ENCODE data around the gene CAV2.

CAV2 gene

DNA sequence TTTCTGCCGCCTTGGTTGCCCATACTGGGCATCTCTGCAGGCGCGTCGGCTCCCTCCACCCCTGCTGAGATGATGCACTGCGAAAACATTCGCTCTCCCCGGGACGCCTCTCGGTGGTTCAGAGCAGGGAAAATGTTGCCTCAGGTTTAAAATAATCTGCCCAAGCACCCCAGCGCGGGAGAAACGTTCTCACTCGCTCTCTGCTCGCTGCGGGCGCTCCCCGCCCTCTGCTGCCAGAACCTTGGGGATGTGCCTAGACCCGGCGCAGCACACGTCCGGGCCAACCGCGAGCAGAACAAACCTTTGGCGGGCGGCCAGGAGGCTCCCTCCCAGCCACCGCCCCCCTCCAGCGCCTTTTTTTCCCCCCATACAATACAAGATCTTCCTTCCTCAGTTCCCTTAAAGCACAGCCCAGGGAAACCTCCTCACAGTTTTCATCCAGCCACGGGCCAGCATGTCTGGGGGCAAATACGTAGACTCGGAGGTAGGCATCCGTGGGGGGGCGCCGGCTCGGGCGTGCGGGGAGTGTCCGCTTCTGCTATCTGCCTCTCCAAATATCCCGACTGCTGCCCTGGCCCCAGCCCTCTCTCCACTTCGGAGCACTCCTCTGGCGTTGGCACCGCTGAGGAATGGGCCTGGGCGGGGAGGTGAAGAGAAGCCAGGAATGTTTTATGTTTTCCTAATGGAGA is 25.2 kb downstream of the CAV2 start, which contains the start of gene CAV1:
TSS of gene CAV1 (plus strand) at position 428 of the 689 bp plus-strand sequence. CDS start at position 455, 27 bp downstream.
- no peak for DNase-seq (ENCODE audit: low read depth)

DNA sequence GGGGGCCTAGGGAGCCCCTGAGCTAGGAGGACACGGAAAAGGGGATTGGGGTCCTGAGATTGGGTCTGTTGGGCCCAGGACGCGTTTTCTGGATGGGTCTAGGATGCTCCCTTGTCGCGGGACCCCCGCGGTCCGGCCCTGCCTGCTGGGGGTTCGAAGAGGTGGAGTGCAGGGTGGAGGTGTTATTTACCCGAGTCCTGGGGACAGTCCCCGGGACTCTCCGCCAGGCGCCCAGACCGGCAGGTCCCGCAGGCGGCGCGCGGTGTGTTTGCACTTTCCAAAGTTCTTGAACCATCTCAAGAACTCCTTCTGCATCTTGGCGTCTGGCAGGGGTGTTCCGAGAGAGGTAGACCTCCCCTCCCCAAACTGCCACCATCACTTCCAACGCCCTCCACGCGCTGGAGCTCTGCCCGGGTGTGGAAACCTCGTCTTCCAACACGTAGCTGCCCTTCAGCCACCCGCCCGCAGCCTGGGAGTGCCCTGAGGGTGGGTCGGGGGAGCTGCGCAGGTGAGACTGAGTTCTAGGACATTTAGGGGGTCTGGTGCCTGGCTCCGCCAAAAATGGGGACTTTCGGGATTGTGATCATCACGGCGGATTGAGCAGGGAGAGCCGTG is 25.9 kb downstream of the CAV2 start:
- no peak for DNase-seq (ENCODE audit: low read depth)

DNA sequence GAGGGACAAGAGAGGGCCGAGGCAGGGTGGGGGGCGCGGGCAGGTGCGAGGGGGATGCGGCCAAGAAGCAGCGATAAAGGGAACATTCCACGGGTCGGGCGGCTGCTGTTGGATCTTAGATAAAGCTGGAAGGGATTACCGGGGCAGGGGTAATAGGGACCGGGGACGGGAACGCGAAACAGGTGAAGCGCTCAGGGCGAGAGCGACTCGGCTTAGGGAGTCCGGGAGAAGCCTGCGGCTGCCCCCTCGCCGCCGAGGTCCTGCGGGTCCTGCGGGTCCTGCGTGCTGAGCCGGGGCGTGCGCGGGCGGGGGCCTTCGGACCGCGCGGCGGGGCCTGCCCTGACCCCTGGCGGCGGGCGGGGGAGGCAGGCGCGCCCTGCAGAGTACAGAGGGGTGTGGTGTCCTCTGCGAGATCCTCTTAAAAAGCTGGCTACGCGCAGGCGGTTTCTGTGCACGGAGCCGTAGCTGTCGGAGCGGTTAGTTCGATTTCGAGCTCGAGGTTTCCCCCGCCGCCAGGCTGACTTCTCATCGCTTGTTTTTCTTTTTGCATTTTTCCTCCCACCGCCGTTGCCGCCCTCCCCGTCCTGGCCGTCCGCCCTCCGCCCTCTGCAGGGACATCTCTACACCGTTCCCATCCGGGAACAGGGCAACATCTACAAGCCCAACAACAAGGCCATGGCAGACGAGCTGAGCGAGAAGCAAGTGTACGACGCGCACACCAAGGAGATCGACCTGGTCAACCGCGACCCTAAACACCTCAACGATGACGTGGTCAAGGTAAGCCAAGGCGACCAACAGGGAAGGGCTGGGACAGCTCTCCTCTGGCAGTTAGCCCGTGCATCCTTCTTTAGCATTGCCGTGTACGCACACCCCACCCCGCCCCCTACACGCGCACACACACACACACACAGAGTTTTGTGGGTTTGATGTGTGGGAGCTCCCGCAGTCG is 26.6 kb downstream of the CAV2 start:
- DNase-seq (ENCODE audit: low read depth): peak; percentile 44

DNA sequence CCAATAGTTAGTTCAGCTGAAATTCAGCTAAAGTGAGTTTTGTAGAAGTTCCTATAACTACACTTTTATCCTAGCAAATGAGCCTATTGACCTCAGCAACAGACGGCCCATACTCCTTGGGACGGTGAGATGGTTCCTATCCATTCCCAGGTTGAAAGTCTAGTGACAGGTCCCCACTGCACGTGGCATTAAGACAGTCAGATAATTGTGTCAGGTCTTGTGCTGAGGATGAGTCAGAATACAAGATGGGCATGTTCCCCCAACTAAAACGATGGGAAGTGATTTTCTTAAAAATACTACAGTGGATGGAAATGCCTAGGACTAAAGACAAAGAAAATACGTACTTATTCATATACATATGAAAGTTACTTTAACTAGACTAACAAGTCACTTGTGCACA is 27.4 kb downstream of the CAV2 start:
- no peak for DNase-seq (ENCODE audit: low read depth)

DNA sequence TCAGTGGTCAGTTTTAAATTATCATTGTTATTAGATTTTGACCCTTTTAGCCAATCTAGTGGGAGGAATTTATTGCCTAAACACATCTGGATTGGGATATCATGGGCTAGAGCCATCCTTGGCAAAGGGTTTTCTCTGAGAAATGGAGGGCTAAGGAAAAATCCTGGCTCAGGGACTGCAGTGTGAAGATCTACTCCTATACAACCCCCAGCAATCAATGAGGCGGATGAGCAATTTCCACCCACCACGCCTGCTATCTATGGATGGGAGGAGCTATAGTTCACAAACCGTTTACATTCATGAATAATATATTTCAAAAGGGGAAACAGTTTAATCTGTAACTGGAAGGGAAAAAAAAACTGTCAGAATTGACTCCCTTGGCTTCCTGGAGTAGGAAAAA is 28.0 kb downstream of the CAV2 start:
- no peak for DNase-seq (ENCODE audit: low read depth)

DNA sequence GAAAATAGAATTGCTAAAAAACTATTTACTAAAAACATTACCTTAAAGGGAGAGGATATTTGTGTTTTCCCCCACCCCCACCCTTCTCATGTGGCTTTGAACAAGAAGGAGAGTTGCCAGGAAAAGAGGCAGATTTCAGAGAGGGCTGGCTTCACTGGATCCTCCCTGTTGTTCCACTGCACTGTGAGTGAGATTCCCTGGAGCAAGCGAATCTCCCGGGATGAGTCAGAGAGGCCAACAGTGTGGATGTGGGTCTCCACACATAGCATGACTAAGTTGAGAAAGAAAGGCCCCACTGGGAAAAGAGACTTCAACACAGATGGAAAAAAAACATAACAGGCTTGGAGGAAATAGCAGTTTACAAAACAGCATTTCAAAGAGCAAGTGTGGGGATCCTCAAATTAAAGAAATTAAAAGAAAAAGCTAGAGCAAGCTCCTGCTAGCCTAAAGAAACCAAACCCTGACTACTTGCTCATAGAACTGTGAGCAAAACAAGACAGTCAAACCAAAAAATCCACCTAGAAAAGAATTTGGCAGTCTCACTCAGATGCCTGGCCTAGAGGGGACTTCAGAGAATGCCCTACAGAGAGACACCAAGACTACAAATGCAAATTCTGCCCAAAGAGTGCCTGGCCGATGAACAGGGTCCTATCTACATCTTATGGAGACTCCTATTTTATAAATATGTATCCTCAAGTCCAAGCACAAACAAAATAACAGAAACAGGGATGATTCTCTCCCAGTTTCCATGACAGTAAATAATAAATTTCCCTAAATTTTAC is 28.7 kb downstream of the CAV2 start:
- no peak for DNase-seq (ENCODE audit: low read depth)

DNA sequence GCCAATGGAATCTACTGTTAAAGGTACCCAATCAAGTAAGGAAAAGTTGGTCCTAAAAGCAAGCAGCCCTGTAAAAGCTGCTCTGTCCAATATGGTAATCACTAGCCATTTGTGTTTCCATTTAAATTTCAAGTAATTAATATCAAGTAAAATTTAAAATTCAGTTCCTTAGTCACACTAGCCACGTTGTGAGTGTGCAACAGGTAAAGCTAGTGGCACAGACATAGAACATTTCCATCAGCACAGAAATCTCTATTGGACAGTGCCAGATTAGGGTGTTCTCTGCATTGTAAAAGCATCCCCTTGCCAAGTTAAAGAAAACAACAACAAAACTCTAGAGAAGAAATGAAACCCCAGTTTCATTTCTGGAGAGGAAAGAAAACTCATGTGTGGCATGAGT is 29.7 kb downstream of the CAV2 start:
- DNase-seq (ENCODE audit: low read depth): no peak

DNA sequence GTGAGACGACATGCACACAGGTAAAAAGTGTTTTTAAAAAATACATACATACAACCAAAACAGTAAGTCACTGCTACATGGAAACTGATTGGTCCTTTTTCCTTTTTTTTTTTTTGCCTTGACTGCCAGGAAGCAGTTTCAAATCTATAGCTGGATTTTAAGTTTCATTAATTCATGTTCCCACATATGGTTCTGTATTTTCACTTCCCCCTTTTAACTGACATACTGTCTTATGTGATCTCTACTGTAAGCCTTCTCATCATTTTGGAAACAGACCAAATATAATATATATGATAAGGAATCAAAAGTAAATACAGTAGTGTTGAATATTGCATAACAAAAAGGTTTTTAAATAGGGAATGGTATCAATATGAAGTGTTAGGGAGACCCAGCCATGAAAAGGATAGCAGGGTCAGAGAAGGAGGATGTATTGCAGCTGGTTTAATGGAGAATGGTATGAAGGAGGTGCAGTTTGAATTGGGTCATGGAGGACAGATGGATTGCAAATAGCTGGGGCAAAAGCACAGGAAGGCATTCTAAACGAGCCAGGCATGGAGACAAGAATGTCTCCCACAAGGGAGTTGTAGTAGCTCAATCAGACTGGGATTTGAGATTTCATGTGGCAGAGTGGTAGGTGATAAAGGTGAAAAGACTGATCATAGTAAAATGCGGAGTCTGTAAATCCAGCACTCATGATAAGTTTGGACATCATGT is 30.7 kb downstream of the CAV2 start:
- no peak for DNase-seq (ENCODE audit: low read depth)

DNA sequence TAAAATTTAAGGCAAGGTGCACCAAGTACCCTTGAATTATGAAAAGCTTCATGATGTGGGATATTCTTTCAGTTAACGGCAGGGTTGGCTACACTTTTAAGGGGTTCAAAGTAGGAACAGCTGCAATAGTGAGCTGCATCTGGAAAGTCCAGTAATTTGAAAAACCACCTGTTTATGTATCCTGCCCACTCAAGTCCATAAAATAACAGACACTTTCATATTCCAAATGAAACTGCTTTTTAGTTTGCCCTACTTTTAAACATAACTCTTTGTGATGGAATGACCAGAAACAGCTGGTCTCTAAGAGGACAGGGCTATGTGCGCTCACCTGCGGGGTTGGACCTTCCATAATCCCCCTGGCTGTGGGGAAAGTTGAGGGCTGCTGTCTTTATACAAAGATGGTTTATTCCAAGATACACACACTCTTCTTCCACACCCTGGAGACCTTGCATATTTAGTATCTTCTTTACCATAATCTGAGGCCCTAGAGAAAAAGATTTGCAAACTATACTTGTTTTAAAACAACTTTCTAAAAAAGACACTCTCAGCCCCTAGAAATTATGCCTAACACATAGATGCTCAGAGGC is 32.7 kb downstream of the CAV2 start:
- DNase-seq (ENCODE audit: low read depth): no peak

DNA sequence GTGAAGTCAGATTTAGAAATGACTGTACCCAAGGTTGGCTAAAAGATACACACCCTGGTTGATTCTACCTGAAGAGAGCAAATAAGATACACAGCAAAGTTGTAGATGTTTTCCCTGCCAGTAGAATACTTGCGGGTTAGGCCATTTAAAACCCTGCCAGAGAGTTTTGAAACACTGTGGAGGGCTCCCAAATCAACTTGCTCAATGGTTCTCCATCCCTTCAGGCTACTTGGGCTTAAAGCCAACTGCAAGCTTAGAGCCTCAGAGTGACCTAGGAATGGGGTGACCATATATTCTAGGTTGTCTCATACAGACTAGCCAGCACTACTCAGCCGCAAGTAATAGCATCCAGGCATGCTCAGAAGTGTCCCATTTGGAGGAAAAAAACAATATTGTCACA is 35.3 kb downstream of the CAV2 start:
- no peak for DNase-seq (ENCODE audit: low read depth)

DNA sequence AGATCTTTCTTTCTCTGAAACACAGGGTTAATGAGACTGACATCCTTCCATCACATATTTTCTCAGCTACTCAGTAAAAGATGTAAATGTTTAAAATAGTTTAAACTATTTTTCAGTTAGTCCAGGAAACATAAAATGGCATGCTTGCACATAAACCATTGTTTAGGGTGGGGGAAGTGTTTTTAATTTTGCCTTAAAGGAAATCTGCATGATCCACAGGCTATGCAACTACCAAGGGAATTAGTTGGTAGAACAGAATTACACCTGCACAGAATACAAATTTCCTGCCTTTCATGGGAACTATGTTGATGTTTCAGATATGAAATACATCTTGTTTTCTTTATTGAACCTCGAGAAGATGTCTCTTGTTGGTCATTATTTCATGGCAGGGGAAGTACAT is 35.9 kb downstream of the CAV2 start:
- no peak for DNase-seq (ENCODE audit: low read depth)

DNA sequence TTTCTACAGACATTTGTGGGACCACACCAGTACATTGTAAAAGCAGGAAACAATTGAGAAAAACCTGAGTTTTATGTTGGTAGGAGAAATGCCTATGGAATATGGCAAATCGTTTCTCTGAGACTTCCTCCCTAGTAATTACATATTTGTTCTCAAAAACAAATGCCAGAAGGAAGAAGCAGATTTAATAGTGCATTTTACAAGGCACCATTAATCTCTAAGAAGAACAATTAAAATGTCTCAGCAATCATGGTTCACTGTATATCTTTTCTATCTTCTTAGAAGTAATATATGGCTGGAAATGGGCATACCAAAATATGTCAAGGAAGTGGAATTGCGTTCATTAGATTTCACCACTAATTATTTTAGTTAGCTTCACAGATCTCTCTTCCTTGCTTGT is 38.6 kb downstream of the CAV2 start:
- DNase-seq (ENCODE audit: low read depth): no peak

DNA sequence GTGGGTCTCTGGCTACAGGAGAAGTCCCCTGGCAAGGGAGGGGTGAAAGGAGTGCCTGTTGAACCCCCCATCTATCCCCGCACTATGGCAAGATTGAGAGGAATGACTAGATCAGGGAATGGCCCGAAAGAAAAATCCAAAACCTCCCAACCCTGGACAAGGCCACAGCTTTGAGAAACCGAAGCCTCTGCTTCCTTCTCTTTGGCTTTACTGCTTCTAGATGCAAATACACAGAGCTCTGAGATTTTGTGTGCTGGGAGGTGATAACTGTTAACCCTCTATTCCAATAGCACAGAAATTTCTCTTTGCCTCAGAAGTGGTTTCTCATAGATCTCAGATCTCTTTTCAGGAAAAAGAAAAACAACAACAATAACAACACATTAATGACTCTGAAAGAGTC is 40.3 kb downstream of the CAV2 start:
- DNase-seq (ENCODE audit: low read depth): no peak

DNA sequence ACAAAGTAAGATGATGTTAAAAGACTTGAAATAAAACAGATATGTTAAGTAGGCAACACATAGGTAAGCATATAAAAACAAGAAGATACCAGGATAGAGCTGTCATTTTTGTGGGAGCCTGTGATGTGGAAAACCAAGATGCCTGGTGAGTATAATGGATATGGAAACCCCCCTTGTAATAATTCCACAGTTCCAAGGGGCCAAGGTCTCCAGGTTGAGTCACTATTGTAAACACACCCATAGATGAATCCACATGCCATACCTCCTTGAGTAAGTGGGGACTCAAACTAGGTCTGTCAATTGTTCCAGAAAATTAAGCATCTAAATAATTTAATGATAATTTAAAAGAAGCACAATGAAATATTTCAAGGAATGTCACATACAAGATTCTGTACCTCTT is 41.2 kb downstream of the CAV2 start:
- no peak for DNase-seq (ENCODE audit: low read depth)

DNA sequence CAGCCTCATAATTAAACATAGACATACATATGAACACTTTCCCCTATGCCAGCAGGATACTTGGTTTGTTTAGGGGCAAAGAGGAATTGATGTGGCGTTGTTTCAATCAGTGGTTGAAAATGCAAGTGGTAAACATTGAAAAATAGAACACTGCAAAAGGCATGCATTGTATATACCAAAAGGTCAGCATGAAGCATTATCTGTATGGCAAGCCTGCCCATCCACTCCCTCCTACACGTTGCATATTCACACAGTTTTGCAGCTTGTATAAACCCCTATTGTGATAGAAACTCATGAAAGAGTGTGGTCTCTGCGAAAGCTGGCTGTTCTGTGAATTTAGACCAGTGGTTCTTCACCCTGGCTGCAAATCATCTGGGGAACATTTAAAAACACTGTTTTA is 42.4 kb downstream of the CAV2 start:
- DNase-seq (ENCODE audit: low read depth): no peak

DNA sequence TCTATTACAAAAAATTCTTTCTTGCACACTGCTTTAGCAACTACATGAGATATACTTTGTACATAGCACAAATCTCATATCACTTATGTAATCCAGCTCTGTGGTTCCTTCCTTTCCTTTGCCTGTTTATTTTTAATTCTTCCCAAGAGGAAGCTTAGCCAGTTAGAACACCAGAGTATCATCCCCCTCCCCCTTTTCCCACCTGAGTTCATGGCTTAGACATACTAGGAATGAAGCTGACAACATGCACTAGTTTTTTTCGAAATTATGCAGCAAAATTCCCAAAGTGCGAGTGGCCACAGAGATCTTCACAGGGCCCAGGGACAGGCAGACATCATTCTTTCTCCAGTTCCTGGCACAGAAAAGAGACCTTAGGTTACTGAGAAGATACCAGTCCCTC is 43.1 kb downstream of the CAV2 start:
- no peak for DNase-seq (ENCODE audit: low read depth)

DNA sequence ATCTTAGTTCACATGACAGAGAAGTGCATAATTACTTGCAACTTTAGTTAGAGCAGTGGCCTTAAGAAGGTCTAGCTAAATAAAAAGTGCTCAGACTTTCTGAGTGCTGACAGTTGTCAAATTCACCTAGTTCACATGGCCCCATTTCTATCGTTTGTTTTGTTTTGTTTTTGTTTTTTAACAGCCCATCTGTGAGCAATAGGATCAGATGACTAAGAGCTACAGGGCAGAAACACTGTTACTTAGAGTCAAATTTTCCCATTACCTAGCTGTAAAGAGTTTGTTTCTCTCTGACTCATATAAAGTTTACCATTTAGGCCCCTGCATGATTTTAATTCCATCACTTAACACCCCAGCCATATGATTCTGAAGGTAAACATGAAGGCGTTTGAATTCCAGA is 44.1 kb downstream of the CAV2 start:
- DNase-seq (ENCODE audit: low read depth): no peak

DNA sequence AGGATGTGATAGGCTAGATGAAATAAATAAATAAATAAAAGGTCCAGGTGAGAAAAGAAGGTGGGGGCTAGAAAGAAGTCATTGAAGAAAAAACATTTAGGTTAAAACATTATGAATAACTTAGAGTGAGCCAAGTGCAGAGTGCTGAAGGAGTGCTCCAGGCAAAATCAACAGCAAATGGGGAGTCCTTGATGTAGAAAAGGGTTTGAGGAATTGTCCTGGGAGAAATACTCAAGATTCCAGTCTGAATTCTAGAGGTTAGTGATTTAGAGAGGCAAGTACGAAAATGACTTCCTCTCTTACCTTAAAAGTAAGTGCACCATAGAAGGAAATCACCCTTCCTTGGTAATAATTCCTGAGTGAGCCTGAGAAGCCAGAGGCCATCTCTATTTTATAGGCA is 44.9 kb downstream of the CAV2 start:
- DNase-seq (ENCODE audit: low read depth): no peak

DNA sequence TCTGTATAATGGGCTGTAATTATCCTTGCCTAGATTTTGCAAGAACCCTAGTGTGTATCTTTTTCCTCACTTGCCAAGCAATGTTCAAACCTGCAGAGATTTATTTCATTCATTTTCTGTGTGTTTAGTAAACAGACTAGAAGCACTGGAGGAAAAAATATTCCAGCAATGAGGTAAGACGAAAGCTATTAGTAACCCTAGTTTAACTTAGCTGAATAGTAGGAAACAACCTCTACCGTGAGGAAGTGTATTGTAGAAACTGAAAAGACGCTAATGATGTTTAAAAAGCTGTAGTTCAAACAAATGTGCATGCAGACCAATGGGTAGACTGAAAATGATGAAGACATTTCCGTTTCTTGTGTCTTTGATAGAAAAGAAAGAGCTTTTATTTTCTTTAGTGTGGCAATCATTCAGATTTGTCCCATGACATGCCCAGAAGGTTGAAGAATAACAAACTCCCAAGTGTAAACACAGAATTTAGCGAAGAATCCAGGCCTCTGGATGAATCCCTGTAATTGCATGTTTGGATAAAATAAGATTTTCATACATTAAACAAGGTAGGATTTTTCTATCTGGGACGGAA is 46.0 kb downstream of the CAV2 start:
- DNase-seq (ENCODE audit: low read depth): no peak

DNA sequence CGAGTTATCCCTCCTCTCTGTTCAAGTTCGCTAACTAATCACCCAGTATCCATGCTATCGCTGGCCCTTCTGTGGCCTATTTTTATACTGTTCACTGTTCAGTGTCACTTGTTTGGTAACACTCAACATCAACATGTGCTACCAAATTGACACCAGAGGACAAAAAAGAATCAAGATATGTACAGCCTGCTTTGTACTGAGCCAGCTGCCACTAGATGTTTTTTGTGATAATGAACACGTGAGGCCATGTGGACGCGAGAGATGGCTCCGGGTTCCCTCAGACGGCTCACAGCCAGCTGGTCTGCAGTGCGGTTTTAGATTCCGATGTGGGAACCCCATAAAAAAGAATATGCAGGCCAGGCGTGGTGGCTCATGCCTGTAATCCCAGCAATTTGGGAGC is 46.5 kb downstream of the CAV2 start:
- no peak for DNase-seq (ENCODE audit: low read depth)

DNA sequence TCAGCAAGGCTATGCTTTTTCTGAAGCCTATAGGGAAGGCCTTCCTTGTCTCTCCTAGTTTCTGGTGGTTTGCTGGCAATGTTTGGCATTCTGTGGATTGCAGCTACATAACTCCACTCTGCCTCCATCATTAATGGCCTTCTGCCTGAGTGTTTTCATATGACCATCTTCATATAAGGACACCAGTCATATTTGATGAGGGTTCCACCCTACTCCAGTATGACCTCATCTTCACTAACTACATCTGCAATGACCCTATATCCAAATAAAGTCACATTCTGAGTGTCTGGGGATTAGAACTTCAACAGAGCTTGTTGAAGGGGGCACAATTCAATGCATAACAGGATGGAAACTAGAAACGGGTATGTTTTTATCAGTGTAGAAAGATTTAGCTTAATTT is 47.4 kb downstream of the CAV2 start:
- DNase-seq (ENCODE audit: low read depth): no peak

All from activated T-cell treated with anti-CD3 and anti-CD28 coated beads for 24 hours (primary cell).